ENCODE data around the gene MICA.
"Not testable (repeated sequence)": the region's sequence is repeated elsewhere in the genome, so short reads cannot be mapped to it uniquely, and the experiment has no call there.

Gene MICA

DNA sequence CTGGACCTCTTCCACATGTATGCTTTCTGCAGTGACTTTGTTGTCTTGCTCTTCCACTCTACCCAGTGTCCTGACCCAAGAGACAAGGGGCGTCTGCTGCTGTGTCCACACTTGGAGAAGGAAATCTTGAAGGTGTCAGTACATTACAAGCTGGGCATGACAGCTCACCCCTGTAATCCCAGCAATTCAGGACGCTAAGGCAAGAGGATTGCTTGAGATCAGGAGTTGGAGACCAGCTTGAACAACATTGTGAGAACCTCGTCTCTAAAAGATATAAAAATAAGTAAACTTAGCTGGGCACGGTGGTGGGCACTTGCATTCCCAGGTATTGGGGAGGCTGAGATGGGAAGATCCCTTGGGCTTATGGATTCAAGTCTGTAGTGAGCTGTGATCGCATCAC lies 40.6 kb upstream of the MICA start:
- Histone ChIP-seq H3K27me3 (ENCODE audit: control insufficient read depth, insufficient read depth, low read length) (peaks cover 3% of the 10 kb centered on the region), H3K27ac (ENCODE audit: low read length) (no peak overlapping the region), H3K4me3 (ENCODE audit: low read length) (no peak overlapping the region), H3K4me1 (ENCODE audit: control insufficient read depth, insufficient read depth, low read length) (no peaks in the 10 kb centered on the region), H3K9me3 (ENCODE audit: control insufficient read depth, insufficient read depth, low read length) (no peaks in the 10 kb centered on the region), H3K36me3 (ENCODE audit: control insufficient read depth, insufficient read depth, low read length) (no peaks in the 10 kb centered on the region)
- no peak for DNase-seq (ENCODE audit: low read depth, low spot score)
- WGBS (ENCODE audit: insufficient coverage, insufficient read length), result no CpG with 5 or more reads among the region's 5 CpGs

DNA sequence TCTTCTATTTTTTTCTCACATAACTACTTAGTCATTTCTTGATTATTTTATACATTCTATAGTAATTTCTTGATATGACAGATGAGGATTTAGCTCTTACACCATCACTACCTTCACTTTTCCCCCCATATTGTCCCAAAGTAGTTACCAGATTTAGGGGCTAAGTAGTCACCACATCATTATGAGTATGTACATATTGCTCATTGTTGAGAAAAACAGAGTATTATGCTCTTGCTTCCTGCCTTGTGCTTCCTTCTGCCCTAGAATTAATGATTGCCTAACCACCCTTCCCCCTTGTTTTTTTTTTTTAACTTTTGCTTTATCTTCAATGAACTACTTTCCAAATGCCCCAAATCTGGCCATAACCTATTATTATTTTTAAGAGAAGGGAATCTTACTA lies 39.6 kb upstream of the MICA start:
- DNase-seq (ENCODE audit: low read depth, low spot score), result no peak
- Histone ChIP-seq H3K4me3 (ENCODE audit: low read length) (no peak overlapping the region), H3K27me3 (ENCODE audit: control insufficient read depth, insufficient read depth, low read length) (peaks cover 1% of the 10 kb centered on the region; the same call in 1 of the 2 replicates), H3K4me1 (ENCODE audit: control insufficient read depth, insufficient read depth, low read length) (no peaks in the 10 kb centered on the region), H3K27ac (ENCODE audit: low read length) (no peak overlapping the region), H3K36me3 (ENCODE audit: control insufficient read depth, insufficient read depth, low read length) (no peaks in the 10 kb centered on the region), H3K9me3 (ENCODE audit: control insufficient read depth, insufficient read depth, low read length) (no peaks in the 10 kb centered on the region)

DNA sequence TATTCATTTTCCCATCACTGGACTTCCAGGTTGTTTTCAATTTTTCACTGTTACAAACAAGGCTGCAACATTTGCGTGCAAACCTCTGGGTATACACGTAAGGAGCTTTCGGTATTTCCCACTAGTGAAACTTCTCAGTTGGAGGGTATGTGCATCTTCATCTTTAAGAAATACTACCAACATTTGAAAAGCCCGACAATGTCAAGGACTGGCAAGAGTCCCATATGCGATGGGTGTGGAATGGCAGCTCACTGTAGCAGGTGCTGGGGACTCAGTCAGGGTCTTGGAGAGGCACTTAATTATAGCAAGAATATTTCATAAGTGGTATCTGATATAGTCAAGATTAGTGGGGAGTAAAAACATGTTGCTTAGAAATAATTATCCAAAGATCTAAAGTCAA lies 37.5 kb upstream of the MICA start:
- H3K27ac ChIP-seq (ENCODE audit: low read length), result no peak overlapping the region
- WGBS (ENCODE audit: insufficient coverage, insufficient read length), result no CpG with 5 or more reads among the region's 5 CpGs
- H3K9me3 ChIP-seq (ENCODE audit: control insufficient read depth, insufficient read depth, low read length), result no peaks in the 10 kb centered on the region
- no peaks in the 10 kb centered on the region for H3K4me1 ChIP-seq (ENCODE audit: control insufficient read depth, insufficient read depth, low read length)
- H3K27me3 ChIP-seq (ENCODE audit: control insufficient read depth, insufficient read depth, low read length), result no peaks in the 10 kb centered on the region
- DNase-seq (ENCODE audit: low read depth, low spot score), result no peak
- no peaks in the 10 kb centered on the region for H3K36me3 ChIP-seq (ENCODE audit: control insufficient read depth, insufficient read depth, low read length)
- H3K4me3 ChIP-seq (ENCODE audit: low read length), result no peak overlapping the region

DNA sequence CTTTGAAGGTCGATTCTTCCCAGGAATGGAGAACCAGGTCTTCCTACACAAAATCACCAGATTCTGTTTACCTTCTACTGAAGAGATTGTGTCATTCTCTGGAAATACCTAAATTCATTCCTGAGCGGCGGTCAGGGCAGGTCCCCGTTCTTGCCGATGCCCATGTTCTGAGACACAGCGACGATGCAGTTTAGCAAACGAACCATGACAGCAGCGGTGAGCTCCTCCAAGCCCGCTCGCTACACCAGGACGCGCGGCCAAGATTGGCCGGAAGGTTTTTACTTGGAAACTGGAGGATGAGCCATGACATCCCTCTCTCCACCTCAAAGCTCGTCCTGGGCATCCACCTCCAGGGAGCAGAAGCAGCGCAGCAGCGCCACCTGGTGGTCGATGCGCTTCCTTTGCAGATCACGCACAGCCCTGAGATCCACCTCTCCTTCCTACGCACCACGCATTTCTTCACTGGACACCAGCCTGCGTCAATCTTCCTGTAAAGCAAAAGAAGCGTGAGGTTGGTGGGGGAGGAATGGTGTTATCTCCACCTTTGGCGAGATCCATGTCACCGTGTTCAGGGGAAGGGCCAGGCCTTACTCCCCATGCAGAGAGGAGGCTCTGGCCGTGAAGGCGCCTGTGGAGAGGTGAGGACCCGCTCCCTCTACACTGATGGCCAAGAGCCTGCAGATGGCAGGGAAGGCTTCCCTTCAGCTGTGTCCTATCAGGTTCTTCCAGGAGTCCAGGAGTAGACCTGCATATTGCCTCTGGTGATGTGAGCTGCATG lies 36.5 kb upstream of the MICA start:
- Histone ChIP-seq H3K36me3 (ENCODE audit: control insufficient read depth, insufficient read depth, low read length) (no peaks in the 10 kb centered on the region), H3K9me3 (ENCODE audit: control insufficient read depth, insufficient read depth, low read length) (no peaks in the 10 kb centered on the region), H3K4me3 (ENCODE audit: low read length) (no peak overlapping the region; the same call in 1 of the 2 replicates), H3K27ac (ENCODE audit: low read length) (no peak overlapping the region), H3K27me3 (ENCODE audit: control insufficient read depth, insufficient read depth, low read length) (no peaks in the 10 kb centered on the region), H3K4me1 (ENCODE audit: control insufficient read depth, insufficient read depth, low read length) (no peaks in the 10 kb centered on the region)
- WGBS (ENCODE audit: insufficient coverage, insufficient read length), result no CpG with 5 or more reads among the region's 30 CpGs
- peak; percentile 96 for DNase-seq (ENCODE audit: low read depth, low spot score)

DNA sequence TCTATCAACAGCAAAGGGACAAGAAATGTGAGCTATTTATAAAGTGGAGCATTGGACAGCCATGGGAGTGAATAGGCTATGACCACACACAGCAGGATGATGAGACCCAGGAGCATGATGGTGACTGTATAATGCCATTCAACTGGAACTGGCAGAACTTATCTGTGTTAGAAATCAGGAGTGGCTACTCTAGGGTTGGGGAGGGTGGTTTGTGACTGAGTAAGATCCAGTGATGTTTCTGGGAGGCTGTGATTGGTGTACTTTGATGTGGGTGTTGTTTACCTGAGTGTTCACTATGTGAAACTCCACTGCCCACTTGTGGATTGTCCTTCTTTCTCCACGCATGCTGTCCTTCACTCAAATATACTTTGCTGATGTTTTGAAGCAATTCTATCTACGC lies 34.9 kb upstream of the MICA start:
- no peaks in the 10 kb centered on the region for H3K9me3 ChIP-seq (ENCODE audit: control insufficient read depth, insufficient read depth, low read length)
- no CpG with 5 or more reads among the region's 2 CpGs for WGBS (ENCODE audit: insufficient coverage, insufficient read length)
- no peak overlapping the region for H3K27ac ChIP-seq (ENCODE audit: low read length)
- no peak for DNase-seq (ENCODE audit: low read depth, low spot score)
- H3K27me3 ChIP-seq (ENCODE audit: control insufficient read depth, insufficient read depth, low read length), result no peaks in the 10 kb centered on the region
- H3K4me3 ChIP-seq (ENCODE audit: low read length), result no peak overlapping the region
- no peaks in the 10 kb centered on the region for H3K36me3 ChIP-seq (ENCODE audit: control insufficient read depth, insufficient read depth, low read length)
- no peaks in the 10 kb centered on the region for H3K4me1 ChIP-seq (ENCODE audit: control insufficient read depth, insufficient read depth, low read length)

DNA sequence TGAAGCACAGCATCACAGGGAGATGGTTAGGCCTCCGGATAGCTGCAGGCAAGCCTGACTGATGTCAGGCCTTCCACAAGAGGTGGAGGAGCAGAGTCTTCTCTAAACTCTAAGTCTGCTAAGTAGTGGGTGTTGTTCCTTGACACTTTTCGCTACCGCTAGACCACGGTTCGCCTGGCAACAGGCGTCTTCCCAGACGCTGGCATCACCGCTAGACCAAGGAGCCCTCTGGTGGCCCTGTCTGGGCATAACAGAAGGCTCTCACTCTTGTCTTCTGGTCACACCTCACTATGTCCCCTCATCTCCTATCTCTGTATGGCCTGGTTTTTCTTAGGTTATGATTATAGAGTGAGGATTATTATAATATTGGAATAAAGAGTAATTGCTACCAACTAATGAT lies 29.3 kb upstream of the MICA start:
- not testable (repeated sequence) for H3K9me3 ChIP-seq (ENCODE audit: control insufficient read depth, insufficient read depth, low read length); DNase-seq (ENCODE audit: low read depth, low spot score); H3K4me3 ChIP-seq (ENCODE audit: low read length); H3K27me3 ChIP-seq (ENCODE audit: control insufficient read depth, insufficient read depth, low read length); H3K27ac ChIP-seq (ENCODE audit: low read length); H3K4me1 ChIP-seq (ENCODE audit: control insufficient read depth, insufficient read depth, low read length); H3K36me3 ChIP-seq (ENCODE audit: control insufficient read depth, insufficient read depth, low read length)
- WGBS (ENCODE audit: insufficient coverage, insufficient read length), result no CpG with 5 or more reads among the region's 8 CpGs

DNA sequence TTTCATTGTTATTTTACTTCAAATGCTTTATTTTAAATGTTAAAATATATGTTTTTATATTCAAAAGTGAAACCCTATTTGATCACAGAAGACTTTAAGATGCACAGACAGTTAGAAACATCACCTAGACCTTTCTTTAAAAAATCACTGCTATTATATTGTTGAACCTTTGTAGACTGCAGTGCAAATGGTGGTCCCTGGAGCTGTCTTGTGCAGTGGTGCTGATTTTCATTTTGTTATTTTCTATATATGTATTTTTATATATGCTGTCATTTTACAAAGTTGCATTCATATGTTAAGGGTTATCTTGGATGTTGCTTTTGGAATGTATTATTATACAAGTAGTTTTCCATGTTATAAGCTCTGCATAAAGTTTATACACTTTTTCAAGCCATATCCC lies 27.7 kb upstream of the MICA start:
- Histone ChIP-seq H3K9me3 (ENCODE audit: control insufficient read depth, insufficient read depth, low read length) (no peaks in the 10 kb centered on the region), H3K27me3 (ENCODE audit: control insufficient read depth, insufficient read depth, low read length) (no peaks in the 10 kb centered on the region), H3K4me1 (ENCODE audit: control insufficient read depth, insufficient read depth, low read length) (no peaks in the 10 kb centered on the region; the same call in 1 of the 2 replicates), H3K27ac (ENCODE audit: low read length) (no peak overlapping the region), H3K36me3 (ENCODE audit: control insufficient read depth, insufficient read depth, low read length) (no peaks in the 10 kb centered on the region), H3K4me3 (ENCODE audit: low read length) (no peak overlapping the region)
- no peak for DNase-seq (ENCODE audit: low read depth, low spot score)

DNA sequence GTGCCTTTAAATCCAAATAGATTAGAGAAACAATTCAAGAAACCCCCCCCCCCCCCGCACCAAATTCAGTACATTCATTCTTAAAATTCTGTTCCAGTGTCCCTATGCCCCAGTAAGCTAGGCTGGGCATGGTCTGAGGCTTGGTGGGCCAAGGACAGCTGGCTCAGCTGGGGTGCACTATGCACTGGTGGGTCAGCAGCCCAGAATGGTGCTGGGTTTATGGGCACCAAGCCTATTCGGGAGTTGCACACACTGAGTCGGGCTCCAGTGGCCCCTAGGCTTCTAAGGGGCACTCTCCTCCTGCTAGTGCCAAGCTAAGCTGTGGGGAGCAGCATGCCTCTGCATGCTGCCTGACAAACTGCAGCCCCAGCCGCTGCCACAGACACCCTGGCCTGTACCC lies 26.4 kb upstream of the MICA start:
- no CpG with 5 or more reads among the region's 4 CpGs for WGBS (ENCODE audit: insufficient coverage, insufficient read length)
- no peak for DNase-seq (ENCODE audit: low read depth, low spot score)
- H3K36me3 ChIP-seq (ENCODE audit: control insufficient read depth, insufficient read depth, low read length), result no peaks in the 10 kb centered on the region
- H3K4me3 ChIP-seq (ENCODE audit: low read length), result no peak overlapping the region
- no peaks in the 10 kb centered on the region for H3K9me3 ChIP-seq (ENCODE audit: control insufficient read depth, insufficient read depth, low read length)
- H3K27ac ChIP-seq (ENCODE audit: low read length), result no peak overlapping the region
- no peaks in the 10 kb centered on the region for H3K27me3 ChIP-seq (ENCODE audit: control insufficient read depth, insufficient read depth, low read length)
- no peaks in the 10 kb centered on the region; the same call in 1 of the 2 replicates for H3K4me1 ChIP-seq (ENCODE audit: control insufficient read depth, insufficient read depth, low read length)

DNA sequence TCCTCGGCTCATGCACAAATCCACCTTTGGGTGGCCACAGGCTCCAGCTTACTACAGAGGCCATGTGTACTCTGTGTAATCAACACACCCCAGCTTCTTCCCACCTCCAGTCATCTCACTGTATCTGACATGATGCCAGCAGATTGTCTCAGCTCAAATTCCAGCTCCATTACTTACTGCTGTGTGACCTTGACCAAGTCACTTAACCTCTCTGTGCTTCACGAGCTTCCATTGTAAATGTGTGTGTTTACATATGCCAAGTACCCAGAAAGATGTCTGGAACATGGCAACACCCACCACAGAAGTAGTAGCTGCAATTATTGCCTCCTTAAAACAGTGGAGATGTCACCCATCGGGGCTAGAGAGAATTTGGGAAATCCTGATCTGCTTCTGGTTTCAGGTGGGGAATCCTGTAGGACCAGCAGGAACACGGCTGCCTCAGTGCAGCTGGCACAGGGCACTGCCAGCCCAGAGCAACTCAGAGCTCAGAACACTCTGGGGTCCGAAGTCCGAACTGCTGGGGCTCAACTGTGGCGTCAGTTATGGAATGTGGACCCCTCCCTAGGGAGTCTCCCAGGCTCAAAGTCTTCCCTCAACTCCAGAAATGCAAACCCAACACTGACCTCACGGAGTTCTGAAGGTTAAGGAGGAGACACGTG lies 25.2 kb upstream of the MICA start:
- Histone ChIP-seq H3K36me3 (ENCODE audit: control insufficient read depth, insufficient read depth, low read length) (no peaks in the 10 kb centered on the region), H3K4me1 (ENCODE audit: control insufficient read depth, insufficient read depth, low read length) (no peaks in the 10 kb centered on the region; the same call in 1 of the 2 replicates), H3K27me3 (ENCODE audit: control insufficient read depth, insufficient read depth, low read length) (no peaks in the 10 kb centered on the region), H3K4me3 (ENCODE audit: low read length) (no peak overlapping the region), H3K27ac (ENCODE audit: low read length) (no peak overlapping the region), H3K9me3 (ENCODE audit: control insufficient read depth, insufficient read depth, low read length) (no peaks in the 10 kb centered on the region)
- DNase-seq (ENCODE audit: low read depth, low spot score), result no peak
- WGBS (ENCODE audit: insufficient coverage, insufficient read length), result no CpG with 5 or more reads among the region's 9 CpGs

DNA sequence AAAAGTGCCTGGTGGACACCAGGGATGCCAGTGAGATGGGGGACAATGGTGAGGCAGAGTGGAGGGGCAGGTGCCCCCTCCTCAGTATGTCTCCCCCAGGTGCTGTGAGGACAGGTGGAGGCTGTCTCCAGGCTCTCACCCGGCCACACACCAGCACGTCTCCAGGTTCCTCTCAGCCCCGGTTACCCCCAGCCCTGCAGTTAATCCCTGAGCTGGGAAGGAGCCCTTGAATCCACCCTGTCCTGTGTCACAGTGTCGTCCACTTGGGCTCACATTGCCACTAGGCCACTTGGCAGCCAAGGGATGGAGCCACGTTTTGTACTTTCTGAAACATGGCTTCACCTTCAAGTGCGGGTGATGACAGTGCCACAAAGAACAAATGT lies 24.7 kb upstream of the MICA start:
- DNase-seq (ENCODE audit: low read depth, low spot score), result no peak
- no peaks in the 10 kb centered on the region for H3K27me3 ChIP-seq (ENCODE audit: control insufficient read depth, insufficient read depth, low read length)
- no peaks in the 10 kb centered on the region for H3K36me3 ChIP-seq (ENCODE audit: control insufficient read depth, insufficient read depth, low read length)
- no CpG with 5 or more reads among the region's 6 CpGs for WGBS (ENCODE audit: insufficient coverage, insufficient read length)
- no peaks in the 10 kb centered on the region for H3K9me3 ChIP-seq (ENCODE audit: control insufficient read depth, insufficient read depth, low read length)
- no peak overlapping the region for H3K4me3 ChIP-seq (ENCODE audit: low read length)
- no peak overlapping the region for H3K27ac ChIP-seq (ENCODE audit: low read length)
- H3K4me1 ChIP-seq (ENCODE audit: control insufficient read depth, insufficient read depth, low read length), result no peaks in the 10 kb centered on the region; the same call in 1 of the 2 replicates

DNA sequence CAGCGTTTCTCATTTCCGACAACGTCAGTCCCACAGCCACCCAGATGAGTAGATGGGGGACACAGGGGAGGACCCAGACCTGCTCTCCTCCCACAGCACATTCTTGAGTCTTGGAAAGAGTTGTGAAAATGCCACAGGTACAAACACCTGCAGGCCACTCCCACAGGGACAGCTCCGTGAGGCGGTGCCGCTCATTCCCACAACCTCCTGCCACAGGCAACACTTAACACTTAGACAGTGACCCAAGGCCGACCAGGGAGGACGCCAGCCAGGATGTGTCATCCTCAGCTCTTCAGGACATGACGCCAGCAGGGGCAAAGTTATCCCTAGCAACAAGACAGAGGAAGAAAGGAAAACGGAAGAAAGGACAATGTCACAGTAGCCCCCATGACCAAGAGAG lies 23.5 kb upstream of the MICA start:
- Histone ChIP-seq H3K27ac (ENCODE audit: low read length) (no peak overlapping the region), H3K36me3 (ENCODE audit: control insufficient read depth, insufficient read depth, low read length) (no peaks in the 10 kb centered on the region), H3K4me1 (ENCODE audit: control insufficient read depth, insufficient read depth, low read length) (no peaks in the 10 kb centered on the region; the same call in 1 of the 2 replicates), H3K4me3 (ENCODE audit: low read length) (no peak overlapping the region), H3K27me3 (ENCODE audit: control insufficient read depth, insufficient read depth, low read length) (no peaks in the 10 kb centered on the region; the same call in 1 of the 2 replicates), H3K9me3 (ENCODE audit: control insufficient read depth, insufficient read depth, low read length) (no peaks in the 10 kb centered on the region)
- DNase-seq (ENCODE audit: low read depth, low spot score), result no peak
- WGBS (ENCODE audit: insufficient coverage, insufficient read length), result no CpG with 5 or more reads among the region's 10 CpGs
